Heart left ventricle (tissue), 13 donors: ENCODE results near the gene LRRC27.

Source experiments
- CTCF ChIP-seq, 12 donors: fragments of 200-600 bp; sonication (generic) in 4 of 12; IDR thresholded peaks; one replicate each; pipeline versions ENCODE4 v1.5.0 to v1.8.0; 2018 to 2022; ENCODE audit warnings: antibody characterized with exemption in 12 of 12, mild to moderate bottlenecking in 5 of 12
- POLR2A ChIP-seq, 2 donors: fragments of 450-650 bp; IDR thresholded peaks; one replicate each; pipeline ENCODE4 v1.6.1; 2017; ENCODE audit warnings: antibody characterized with exemption in 2 of 2, mild to moderate bottlenecking in 2 of 2, moderate library complexity in 2 of 2
- donor health status: ischemic (EF 13 %, LVEDD 7.1; RV severe dilation, severe dysfunction).
- donor health status: DM: no; HTN: yes; CAD: no.
- donor health status: DM: no; HTN: no; CAD: no.
- donor health status: ischemic (EF 25% LVEDD 6.9; RV normal size, moderate dysfunction).
- donor health status: ischemic (EF 25% LVEDD 5.7; RV mildly dilated, moderate dysfunction).
- donor health status: ischemic (EF 35%, LVEDD 5.7; RV mildly dilated, moderate dysfunction).
- donor health status: nonischemic (EF 11% LVEDD 7.7; RV severe dilation, severe dysfunction).
- donor health status: DM: yes; HTN: yes; CAD: no.
- donor health status: PGD.
- donor health status: ischemic (EF 29% LVEDD 5.4; RV normal size, mild dysfunction).
- donor health status: nonischemic (EF 23%, LVEDD 6.1; RV moderate dilation, normal function).

GRCh38 chr10:132361581-132362101, 29.6 kb downstream of the LRRC27 start:
- TF ChIP-seq CTCF (IDR thresholded peaks at IDR 0.05) (no peak), POLR2A (IDR thresholded peaks at IDR 0.05) (no peak)
